Non-pigmented ciliary epithelial cell (primary cell): ENCODE measurements around the gene TMEM140.
"Not testable (repeated sequence)": the region's sequence is repeated elsewhere in the genome, so short reads cannot be mapped to it uniquely, and the experiment has no call there.

Experiments
- DNase-seq: peaks from one replicate; pipeline ENCODE4 v3.0.0-alpha.2; 2010; ENCODE audit warnings: low read depth

The TMEM140 gene

DNA sequence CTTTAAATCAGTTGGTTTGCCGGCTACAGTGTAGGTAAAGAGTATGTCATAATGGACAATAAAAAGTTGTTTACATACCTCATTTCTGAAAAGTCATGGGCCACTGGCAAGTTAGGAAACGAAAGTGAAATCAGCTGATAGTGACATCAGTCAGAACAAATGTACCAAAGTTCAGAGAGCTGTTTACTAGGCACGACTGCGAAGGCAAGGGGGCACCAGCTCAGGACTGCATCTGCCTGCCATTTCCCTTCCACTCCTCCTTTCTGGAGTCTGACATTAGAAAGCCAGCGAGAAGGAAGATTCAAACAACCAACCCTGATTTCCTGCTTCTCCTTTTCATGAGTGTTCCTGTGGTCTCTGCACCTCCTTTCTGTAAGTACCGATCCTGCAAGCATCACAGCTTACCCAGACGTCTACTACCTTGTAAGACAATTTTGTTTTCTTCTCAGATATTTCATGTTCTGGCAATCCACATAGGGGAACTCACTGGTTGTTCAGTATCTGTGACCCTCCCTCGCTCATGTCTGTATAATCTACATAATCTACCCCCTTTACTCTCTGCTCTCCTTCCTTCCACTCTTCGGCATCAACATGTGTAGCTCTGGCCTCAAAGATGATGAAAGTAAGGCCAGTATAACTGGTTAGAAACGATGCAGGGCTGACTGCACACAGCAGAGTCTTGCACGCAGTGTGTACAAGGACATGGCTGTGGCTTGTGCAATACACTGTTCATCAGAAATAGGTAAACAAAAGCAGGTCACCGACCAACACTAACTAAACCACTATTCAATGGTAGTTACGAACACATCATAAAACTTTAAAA is at the start of gene TMEM140:
Gene TMEM140 (plus strand): TSS at position 174 of the 823 bp plus-strand sequence. CDS start 16,370 bp downstream, outside the sequence.
- DNase-seq, result no peak

DNA sequence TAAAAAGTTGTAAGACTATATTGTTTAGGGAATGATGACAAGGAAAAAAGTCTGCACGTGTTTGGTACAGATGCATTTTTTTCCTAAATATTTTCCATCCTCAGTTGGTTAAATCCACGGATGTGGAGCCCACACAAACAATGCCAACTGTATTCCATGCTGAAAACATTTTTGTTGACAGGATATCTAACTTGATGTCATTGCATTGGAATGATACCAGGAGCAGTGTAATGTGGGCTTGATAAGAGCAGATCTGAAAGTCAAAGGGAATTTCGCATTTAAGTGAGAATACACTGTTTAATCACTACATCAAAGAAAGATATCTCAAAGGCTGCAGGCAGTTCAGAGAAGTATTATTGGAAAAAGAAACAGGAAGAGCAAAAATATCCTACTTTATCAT is 49.5 kb upstream of the TMEM140 start:
- DNase-seq, result no peak

DNA sequence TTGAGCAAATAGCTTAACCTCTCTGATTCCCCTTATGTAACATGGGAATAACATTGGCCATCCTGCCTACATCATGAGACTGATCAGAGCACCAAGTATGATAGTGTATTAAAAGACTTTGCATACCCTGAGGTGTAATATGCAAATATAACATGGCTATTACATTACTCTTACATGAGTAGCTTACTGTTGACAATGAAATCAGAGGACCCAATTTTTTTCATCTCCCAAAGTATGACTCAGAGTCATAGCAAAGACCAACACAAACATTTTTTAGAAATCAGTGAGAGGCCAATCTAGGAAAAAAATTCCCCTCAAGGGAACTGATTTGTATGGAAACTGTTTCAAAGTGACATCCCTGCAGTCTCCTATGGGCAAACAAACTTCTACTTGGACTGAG is 47.0 kb upstream of the TMEM140 start:
- DNase-seq, result no peak

DNA sequence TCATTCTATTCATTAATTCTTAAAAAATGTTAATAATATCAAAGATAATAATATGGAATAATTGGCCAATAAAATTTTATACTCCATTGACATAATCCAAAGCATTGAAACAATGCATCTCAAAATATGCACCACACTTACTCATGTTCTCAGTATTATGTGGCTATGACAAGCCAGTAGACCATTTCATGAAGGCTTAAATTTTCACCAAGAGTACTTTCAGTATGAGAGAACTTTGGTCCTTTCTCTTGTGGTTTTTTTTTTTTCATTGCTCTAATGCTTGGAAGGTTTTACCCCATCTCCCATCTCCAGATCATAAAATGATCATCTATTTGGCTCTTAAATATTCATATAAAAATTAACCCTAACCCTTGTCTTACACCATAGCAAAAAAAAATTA is 45.5 kb upstream of the TMEM140 start:
- DNase-seq, result no peak

DNA sequence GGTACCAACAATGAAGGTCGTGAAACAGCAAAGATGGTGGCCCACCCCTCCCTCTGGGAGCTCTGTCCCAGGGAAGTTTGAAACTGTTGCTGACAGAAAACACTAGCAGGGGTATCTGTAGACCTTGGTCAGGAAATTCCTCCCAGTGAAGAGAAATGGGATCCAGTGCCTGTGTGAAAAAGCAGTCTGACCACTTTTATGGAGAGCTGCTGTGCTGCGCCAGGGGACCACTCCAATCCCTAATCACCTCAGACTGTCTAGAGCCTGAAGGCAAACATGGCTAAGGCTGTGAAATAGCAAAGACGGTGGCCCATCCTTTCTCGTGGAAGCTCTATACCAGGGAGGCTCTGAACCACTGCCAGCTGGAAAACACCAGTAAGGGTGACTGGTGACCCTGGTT is 38.3 kb upstream of the TMEM140 start:
- DNase-seq, result no peak

DNA sequence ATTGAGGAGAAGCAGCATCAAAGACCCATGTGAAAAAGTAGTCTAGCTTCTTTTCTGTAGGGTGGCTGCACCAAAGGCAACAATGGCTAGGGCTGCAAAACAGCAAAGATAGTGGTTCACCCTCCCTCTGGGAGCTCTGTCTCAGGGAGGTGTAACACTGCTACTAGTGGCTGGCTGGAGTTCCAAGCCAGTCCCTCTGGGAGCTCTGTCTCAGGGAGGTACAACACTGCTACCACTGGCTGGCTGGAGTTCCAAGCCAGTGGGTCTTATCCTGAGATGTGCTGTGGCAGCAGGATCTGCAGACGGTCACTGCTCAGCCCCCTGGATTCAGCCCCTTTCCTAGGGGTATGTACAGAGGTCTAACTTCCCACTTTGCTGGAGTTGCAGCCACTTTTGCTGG is 37.9 kb upstream of the TMEM140 start:
- DNase-seq, result no peak

DNA sequence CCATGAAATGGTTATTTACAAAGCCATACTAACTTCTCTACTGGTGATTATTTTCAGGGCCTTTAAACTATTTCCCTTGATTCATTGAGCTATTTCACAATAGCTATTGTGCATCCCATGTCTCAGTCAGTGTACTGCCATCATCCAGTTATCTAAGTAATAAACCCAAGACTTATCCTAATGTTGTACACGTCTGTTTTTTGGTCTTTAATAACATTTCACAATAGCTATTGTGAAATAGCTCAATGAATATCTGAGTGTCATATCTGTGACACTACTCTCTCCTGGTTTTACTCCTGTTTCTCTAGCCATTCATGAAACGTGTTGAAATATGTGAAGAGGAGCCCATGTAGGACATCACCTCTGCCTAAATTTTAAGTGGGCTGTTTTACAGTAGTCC is 36.5 kb upstream of the TMEM140 start:
- DNase-seq, result no peak

DNA sequence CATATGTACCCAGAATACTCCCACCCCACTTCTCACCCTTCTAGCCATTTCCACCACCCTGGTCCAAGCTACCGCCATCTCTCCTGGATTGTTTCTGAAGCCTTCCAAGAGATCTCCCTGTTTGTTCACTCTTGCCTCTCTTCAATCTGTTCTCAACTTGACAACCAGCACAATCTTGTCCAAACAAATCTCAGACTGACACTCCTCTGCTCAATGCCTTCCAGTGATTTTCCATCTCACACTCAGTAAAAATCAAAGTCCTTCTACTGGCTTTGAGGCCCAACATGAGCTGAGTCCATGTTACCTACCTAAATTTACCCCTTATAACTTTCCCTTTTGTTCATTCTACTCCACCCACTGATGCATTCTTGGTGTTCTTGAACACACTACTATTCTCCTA is 33.2 kb upstream of the TMEM140 start:
- no peak for DNase-seq

DNA sequence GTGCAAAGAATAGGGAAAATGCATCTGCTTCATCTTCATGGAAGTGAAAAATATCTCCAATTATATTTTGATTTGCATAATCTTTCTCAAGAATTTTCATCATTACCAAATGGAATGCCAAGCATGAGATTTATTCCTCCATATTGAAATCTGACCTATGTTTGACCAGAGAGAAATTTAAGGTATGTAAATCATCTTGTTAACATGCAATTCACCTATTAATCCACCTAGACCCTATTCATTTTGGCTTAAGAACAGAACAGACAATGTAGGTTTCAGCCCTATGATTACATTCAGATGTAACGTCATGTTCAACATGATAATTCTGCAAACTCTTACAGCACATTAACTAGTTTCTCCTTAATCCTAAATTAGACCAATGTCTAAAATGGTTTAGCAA is 30.8 kb upstream of the TMEM140 start:
- no peak for DNase-seq

DNA sequence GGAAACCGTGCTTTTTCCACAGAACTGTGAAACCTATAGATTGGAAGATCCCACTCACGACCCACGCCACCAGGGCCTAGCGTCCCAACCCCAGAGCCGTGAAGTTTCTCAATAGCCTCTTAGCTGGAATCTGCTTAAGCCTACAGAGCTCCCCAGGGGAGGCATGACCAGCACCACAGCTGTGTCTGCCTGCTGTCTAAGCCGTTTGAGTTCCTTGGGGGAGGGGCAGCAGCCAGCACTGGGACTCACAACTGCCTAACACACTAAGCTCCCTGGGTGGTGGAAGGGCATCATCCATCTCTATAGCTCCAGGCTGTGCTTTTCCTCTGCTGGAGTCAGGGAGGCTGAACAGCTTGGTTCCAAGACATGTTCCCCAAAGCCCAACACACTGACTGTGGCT is 26.0 kb upstream of the TMEM140 start:
- DNase-seq, result no peak

DNA sequence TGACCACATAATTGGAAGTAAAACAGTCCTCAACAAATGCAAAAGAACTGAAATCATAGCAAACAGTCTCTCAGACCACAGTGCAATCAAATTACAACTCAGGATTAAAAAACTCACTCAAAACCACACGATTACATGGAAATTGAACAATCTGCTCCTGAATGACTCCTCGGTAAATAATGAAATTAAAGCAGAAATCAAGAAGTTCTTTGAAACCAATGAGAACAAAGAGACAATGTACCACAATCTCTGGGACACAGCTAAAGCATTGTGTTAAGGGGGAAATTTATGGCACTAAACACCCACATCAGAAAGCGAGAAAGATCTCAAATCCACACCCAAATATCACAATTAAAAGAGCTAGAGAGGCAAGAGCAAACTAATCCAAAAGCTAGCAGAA is 23.2 kb upstream of the TMEM140 start:
- not testable (repeated sequence) for DNase-seq

DNA sequence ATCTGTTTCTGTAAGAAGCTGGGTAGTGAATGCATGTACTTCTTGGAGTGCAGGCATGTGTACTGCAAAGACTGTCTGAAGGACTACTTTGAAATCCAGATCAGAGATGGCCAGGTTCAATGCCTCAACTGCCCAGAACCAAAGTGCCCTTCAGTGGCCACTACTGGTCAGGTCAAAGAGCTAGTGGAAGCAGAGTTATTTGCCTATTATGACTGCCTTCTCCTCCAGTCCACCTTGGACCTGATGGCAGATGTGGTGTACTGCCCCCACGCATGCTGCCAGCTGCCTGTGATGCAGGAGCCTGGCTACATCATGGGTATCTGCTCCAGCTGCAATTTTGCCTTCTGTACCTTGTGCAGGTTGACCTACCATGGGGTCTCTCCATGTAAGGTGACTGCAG is 18.9 kb upstream of the TMEM140 start:
- no peak for DNase-seq

DNA sequence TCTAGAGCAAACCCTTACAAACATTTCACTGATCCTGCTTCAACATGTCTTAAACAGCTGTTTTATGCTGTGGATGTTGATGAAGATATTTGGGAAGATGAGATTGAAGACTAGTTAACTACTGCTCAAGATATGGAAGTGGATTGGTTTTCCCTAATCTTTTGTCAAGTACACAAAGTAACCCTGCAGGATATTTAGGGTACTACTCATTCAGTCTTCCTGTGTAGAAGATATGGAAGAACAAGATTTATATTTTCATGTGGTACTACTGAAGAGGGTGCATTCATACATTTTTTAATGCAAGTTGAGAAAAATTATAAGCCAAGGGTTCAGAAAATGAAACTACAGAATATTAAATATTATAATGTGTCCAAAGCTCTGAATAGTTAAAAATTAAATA is 18.3 kb upstream of the TMEM140 start:
- DNase-seq, result no peak

DNA sequence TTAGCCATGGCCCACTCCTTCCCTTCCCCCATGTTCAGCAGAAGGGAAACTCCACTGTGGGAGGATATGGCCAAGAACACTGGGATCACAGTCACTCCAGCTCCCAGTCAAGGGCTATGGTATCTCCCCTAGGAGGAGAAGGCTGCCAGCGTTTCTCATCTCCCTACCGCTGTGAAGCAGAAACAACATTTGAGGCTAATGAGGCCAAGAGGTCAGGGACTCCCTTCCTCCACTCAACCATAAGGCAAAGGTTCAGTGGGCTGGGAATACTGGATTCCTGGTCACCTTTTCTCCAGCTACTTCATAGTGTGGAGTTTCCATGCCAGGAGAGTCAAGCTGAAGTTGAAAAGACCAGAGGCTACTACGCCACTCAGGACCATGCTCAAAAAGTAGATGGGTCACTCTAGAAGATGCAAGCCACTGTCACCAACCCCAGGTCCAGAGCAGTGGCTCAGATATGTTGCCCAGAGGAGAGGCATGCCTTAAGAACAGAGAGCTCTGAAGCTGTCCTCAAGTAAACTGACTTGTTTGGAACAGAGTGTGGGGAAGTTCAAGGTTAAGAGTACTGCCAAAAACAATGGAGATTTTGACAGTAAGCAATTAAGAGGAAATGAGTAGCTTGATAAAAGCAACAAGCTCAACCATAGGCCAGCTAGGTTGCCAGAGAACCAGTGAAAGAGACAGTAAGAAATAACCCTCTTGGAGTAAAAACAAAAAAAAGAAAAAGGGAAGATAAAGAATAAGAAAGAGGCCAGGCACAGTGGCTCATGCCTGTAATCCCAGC is 3.8 kb upstream of the TMEM140 start:
- no peak for DNase-seq

DNA sequence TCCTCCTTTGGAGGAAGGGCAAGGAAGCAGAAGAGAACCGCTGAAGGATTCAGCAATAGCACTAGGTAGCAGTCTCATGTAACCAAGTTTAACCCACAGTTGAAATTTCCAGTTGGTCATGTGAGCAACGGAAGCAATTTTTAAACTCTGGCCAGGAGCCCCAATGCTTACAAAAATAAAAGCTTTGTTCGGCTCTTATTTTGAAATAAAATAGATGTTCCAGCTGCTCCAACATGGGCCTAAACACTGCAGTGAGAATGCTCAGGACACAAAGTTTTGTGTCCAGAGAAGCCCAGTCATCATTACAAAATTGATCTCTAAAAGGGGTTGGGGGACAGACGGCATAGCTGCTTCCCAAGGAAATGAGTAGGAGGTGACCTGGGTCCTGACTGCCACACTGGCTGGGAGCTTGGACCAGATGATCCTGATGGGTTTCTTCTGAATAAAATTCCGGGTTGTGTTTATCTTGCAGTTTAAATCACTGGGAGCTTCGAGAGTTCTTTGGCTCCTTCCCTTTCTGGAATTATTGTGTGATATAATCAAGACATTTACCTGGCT is 452 bp upstream of the TMEM140 start:
- no peak for DNase-seq

DNA sequence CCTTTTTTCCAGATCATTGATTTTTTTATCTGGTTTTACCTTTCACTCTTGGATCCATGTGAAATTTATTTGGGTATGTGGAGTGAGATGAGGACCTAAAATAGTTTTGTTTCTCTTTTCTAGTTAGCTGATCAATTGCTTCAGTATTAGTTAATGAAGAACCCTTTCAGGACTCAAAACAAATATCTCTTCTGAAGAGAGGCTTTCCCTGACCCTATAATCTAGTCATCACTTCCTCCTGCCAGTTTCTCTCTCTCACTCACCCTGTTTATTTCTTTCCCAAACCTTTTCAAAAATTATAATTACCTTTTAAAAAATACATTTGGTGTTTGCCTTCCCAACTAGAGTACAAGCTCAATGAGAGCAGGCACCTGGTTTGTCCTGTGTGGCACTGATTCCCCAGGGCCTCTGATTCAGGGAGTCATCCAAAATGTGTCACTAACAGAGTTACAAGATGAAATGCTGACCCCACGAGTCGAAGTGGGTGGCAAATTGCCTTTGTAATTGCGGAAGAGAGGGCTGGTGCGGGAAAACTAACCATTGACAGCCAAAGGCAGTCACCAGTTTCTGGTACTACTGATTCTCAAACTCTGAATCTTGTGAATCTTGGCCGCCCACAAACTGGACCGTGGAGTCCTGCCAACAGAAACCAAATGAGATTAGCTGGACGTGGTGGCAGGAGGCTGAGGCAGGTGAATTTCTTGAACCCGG is 2.4 kb downstream of the TMEM140 start:
- no peak for DNase-seq

DNA sequence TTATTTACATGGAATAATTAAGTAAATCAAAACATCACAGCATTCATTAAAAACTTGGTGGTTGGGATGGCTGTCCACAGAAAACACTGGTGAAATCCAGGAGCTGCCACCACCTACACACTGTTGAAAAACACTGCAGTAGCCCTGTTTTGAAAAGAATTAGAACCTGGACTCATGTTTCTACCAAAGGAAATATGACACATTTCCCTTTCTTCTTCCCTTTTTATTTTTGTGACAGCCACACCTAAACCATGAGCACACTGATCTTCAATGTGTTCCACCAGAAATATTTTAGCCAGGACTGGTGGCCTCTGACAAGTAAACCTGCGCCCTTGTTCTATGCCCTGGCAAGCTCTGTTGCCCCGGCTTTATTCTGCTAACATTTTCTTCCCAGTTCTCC is 3.3 kb downstream of the TMEM140 start:
- no peak for DNase-seq

DNA sequence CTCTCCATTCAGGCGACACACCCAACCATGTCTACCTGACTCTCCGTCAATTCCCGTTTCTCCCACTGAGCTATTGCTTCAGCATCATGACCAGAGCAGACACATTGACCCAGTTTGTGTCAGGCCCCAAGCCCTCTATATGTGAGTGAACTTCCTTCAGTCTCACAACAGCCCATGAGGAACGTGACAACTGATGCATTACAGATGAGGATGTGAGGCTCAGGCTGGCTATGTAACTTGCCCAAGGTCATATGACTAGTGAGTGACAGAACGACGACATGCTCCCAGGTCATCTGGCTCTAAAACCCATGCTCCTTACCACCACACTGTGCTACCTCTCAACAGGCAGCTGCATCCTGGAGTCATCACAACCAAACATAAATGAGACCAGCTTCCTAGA is 3.7 kb downstream of the TMEM140 start:
- no peak for DNase-seq

DNA sequence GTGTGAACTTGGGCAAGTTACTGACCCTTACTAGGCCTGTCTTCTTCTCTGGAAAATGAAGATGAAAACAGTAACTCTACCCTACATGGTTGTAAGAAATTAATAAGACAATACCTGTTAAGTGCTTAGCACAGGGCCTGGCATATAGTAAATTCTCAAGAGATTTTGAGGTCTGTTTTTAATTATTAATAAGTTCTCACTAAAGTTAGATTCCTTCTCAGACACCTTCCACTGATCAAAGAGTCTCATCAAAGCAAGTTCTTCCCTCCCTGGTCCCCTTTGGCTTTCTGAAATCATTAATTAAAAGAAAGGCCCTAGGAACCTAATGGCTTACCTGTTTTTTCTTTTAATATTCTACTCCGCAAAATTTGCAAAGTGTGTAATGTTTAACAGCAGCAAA is 4.6 kb downstream of the TMEM140 start:
- no peak for DNase-seq

DNA sequence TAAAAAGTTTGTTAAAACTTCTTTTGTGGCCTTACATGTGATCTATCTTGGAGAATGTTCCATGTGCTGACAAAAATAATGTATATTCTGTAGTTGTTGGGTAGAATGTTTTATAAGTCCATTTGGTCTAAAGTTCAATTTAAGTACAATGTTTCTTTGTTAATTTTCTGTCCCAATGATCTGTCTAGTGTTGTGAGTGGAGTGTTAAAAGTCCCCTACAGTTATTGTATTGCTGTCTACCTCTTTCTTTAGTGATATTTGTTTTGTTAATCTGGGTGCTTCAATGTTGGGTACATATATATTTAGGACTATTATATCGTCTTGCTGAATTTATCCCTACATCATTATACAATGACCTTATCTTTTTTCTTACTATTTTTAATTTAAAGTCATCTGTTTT is 6.9 kb downstream of the TMEM140 start:
- DNase-seq, result no peak

DNA sequence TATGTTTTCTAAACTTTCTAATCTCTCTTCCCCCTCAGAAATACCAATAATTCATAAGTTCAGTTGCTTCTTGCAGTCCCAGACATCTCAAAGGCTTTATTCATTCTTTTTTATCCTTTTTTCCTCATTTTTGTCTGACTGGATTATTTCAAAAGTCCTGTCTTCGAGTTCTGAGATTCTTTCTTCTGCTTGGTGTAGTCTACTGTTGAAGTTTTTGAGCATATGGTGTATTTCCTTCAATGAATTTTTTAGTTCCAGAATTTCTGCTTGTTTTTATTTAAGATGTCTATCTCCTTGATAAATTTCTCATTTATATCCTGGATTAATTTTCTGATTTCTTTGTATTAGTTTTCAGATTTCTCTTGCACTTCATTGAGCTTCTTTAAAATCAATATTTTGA is 8.4 kb downstream of the TMEM140 start:
- no peak for DNase-seq

DNA sequence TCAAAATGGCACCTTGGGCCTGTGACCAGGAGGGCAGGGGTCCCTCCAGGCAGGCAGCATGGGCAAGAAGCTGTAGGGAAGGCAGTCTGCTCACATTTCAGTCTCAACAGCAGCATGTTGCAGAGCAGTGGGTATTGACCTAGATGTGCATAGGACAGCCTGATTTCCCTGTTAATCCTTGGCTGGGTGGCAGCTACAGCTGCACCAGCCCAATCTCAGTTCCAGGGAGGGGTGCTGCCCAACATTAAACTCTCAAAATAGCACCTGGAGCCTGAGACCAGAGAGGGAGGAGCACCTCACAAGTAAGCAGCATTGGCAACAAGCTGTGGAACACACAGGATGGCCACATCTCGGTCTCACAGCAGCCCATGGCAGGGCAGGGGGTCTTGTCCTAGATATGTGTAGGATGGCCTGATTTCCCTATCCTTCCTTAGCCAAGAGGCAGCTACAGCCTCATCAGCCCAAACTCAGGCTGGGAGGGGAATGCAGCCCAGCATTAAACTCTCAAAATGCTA is 10.3 kb downstream of the TMEM140 start:
- DNase-seq, result no peak
